22Rv1 (cell line): ENCODE results near the gene SIL1.

Experiments used
- CTCF ChIP-seq: fragments of 450-650 bp; IDR thresholded peaks from 2 replicates; pipeline ENCODE4 v1.5.1; 2017; ENCODE audit warnings: mild to moderate bottlenecking
- ZFX ChIP-seq: fragments of 450-650 bp; IDR thresholded peaks from 2 replicates; pipeline ENCODE4 v1.6.1; 2017; ENCODE audit warnings: antibody characterized with exemption, borderline replicate concordance

DNA sequence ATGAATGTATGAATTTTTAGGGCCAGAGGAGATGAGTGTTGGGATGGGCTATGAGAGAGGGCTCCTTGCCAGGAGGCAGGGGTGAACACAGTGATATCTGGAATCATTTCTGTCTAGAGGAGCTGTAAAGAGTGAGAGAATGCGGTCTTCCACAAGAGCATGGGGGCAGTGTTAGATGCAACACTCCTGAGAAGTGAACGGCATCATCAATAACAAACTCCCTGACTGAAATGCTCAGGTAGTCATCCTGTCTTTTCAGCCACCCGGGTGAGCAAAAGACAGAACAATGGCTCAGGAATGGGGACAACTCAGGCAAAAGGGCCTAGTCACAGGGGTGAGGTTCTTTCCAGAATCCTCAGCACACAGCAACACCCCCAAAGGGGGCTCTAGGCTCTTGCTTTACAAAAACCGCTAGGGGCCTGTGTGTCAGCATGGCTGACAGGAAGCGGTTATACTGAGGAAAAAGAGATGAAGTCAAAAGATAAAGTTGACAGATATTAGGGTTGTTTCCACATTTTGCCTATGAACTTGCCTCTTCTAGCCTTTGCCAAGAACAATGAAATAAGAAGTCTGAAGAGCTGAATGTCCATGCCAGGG lies 218.4 kb downstream of the SIL1 start:
- TF ChIP-seq CTCF (no peak), ZFX (no peak)
